Glomerular endothelial cell (primary cell): Measurements from ENCODE around the gene IDH2. TPM values are rescaled to one million over a fixed set of nuclear protein-coding genes. Genes with fewer than 3 reads are reported as not detected.
"Not testable (repeated sequence)": the region's sequence is repeated elsewhere in the genome, so short reads cannot be mapped to it uniquely, and the experiment has no call there.

Experiments used
- DNase-seq: peaks from one replicate; pipeline ENCODE4 v3.0.0-alpha.2; 2011; ENCODE audit warnings: low read depth, low spot score; ENCODE audit errors: extremely low read depth
- total RNA-seq: library from RNA; depleted of rRNA; stranded (reverse); fragments of >200 nt; gene quantifications from 2 replicates; pipeline ENCODE4 v1.2.3, GENCODE V29; 2015

Gene IDH2
- total RNA-seq, 1 donor from 2014 or later, result 116 TPM

DNA sequence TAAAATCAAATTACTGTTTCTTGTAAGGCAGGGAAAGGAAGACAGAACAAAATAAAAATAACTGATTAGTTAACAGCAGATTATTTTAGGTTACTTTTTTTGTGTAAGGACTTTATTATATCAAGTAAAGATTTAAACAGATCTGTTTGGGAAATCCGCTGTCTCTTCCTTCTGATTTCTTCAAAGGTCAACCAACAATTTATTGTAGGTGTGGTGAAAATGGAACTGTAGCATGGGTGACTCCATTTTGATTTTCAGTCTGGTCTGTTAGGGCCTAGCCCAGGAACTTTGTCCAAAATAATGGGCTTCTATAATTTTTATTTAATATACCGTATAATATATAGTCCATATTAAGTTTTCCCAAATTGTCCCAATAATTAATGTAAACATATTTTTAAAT lies 13.5 kb upstream of the IDH2 start:
- DNase-seq, result no peak

- no peak for DNase-seq
These were observed 12.2 kb upstream of the IDH2 start for GRCh38 chr15:90114451-90114901.

DNA sequence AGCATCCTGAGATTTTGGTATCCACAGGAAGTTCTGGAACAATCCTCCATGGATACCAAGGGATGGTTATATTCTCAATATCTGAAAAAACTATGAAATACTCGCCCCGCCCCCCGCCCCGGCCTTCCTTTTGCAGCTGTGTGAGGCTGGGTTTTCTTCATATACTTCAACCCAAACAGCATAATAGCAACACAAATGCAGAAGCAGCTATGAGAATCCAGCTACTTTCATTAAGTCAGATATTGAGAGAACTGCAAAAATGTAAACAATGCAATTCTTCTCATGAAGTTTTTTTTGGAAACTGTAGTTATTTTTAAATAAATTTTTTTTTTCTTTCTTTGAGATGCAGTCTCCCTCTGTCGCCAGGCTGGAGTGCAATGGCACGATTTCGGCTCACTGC lies 10.9 kb upstream of the IDH2 start:
- DNase-seq, result no peak

GRCh38 chr15:90109163-90109751 lies 7.0 kb upstream of the IDH2 start:
- DNase-seq, result not testable (repeated sequence)

GRCh38 chr15:90108038-90108437 lies 5.8 kb upstream of the IDH2 start:
- not testable (repeated sequence) for DNase-seq

DNA sequence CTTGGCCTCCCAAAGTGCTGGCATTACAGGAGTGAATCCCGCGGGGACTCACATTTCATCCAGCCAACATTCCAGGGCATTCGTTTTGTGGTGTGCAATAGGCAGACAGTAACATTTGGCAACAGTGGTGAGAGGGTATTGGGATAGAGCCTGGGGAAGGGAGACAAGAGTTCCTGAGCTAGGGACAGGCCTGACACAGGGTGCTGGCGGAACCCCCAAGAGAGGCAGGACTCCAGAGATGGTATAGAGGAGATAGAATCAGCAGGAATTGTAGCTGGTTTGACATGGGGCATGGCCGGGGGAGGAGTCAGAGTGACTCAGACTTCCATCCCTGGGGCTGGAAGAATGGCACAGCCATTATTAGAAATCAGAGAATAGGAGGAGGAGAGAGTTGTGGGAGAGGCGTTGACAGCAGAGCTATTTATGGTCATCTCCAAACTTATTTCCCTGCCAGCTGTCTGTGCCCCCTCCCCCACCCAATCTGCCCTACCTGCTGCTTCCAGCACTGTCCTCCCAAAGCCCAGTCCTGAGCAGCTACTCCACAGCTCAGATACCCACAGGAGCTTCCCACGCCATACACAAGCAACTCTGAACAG lies 4.4 kb upstream of the IDH2 start:
- DNase-seq, result no peak

- DNase-seq, result no peak
These were observed 3.3 kb upstream of the IDH2 start for GRCh38 chr15:90105521-90105920.

- DNase-seq, result no peak
These were observed 2.3 kb upstream of the IDH2 start for GRCh38 chr15:90104551-90104950.

- no peak for DNase-seq
These were observed 1.5 kb upstream of the IDH2 start for GRCh38 chr15:90103701-90104329.

DNA sequence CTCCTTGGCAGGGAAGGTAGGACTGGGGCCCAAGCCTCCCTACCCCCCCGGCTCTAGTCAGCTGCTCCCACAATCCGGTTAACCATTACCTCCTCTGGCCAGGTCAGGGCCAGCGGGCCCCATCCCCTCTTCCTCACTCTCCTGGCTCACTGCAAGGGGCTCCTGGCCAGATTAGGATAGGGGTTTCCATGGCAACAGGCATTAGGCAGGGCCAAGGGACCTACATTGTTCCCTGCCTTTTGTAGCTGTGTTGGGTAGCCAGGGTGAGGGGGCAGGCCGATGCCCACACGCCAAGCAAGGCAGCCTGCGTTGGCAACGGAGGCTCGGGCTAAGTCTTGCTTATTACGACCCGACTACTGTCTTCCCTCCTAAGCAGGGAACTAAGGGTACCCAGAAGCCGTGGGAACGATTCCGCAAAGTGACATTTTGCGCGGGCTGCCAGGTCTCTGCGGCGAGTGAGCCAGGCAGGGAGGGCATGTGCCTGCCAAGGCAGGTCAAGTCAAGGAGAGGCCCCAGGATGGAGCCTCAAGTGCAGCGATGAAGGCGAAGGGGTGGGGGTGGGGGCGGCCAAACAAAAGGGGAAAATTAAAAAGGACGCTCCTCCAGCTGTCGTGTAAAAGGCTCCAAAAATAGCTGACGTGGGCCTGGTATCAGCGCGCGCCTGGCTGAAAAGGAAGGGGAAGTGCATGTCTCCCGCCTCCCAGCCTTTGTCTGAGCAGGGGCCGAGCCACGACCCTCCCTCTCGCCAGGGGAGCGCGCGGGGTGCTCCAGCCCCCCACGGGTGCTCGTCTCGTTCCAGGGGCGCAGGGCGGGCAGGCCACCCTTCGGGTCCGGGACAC lies 919 bp downstream of the IDH2 start:
- DNase-seq, result no peak

GRCh38 chr15:90099868-90100831 lies 2.1 kb downstream of the IDH2 start:
- no peak for DNase-seq

GRCh38 chr15:90099072-90099867 lies 3.0 kb downstream of the IDH2 start:
- DNase-seq, result no peak

- DNase-seq, result no peak
These were observed 4.8 kb downstream of the IDH2 start for GRCh38 chr15:90097475-90097874.

DNA sequence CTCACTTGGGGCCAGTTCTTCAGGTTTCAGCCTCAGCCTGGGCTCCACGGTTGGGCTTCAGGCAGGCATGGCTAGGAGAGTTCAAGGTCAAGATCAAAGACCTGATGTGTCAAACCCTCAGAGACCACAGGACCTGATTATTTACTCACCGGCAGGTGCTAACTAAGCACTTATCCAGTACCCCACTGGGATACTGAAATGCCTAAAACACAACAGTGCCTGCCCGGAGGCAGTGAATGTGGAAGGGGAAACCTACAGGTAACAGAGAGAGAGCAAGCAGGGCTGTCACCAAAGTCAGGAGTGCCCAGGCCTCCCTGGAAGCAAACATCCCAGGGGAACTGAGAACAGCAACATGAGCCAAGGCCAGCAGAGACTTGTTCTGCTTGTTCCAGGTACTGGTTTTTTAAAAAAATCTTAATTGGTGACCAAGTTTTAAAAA lies 6.7 kb downstream of the IDH2 start:
- no peak for DNase-seq

- no peak for DNase-seq
These were observed 10.9 kb downstream of the IDH2 start for GRCh38 chr15:90091156-90091931.

- DNase-seq, result no peak
These were observed 11.9 kb downstream of the IDH2 start for GRCh38 chr15:90090226-90090848.

- no peak for DNase-seq
These were observed 14.7 kb downstream of the IDH2 start for GRCh38 chr15:90087454-90088154.

GRCh38 chr15:90086868-90087268 lies 15.4 kb downstream of the IDH2 start:
- no peak for DNase-seq
